ENCODE results near the gene SAMSN1.

The SAMSN1 gene

DNA sequence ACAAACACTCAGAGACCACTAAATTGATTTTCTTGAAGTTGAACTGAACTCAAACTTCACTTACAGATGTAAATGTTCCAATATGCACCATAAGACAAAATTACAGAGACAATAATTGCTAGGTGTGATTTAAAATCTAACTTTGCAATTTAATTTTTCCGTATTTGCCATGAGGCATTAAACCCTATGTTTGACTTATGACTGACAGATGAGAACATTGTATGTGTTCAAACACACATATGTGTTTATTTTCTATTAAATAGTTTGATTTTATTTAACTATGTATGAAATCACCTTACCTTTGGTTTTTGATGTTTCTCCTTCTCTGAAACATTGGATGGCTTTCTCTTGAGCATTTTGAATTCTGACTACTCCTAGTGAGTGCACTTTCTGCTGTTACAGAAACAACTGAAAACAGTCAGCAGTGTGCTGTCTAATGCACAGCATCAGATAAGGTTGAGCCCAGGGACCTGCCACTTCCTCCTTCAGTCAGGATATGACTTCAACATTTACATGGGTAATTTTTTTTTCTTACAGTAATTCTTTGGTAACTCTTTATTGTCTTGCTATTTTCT, at the start of gene SAMSN1:
Gene SAMSN1, minus strand, starts transcription at position 410 of the 575 bp plus-strand sequence. Its CDS starts 54 bp downstream, at position 356.
- DNase-seq = peak; percentile 75

DNA sequence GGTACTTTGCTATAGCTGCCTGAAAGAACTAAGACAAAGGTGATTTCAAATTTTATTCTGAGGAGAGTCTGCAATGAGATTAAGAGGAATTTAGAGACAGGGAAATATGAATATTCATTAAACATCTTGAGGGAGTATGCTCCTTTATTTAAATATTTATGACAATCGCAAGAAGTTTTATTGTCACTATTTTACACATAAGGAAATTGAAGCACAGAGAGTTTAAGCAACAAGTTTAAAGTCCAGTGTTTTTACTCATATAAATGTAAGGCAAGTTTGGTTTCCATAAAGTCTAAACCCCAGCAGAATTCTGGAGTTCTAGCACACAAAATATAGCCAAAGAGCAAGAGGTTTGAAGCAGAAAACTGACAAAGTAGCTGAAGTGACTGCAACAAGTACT, 49.3 kb upstream of the SAMSN1 start:
- DNase-seq = no peak

DNA sequence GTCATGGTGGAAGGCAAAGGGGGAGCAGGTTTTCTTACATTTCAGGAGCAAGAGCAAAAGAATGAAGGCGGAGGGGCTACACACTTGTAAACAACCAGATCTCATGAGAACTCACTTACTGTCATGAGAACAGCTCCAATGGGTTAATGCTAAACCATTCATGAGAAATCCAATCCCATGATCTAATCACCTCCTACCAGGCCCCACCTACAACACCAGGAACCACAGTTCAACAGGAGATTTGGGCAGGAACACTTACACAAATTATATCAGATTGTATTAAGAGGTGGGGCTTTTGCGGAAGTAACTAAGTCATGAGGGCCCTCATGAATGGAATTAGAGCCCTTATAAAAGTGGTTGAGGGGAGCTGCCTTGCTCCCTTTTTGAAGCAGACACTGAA, 48.9 kb upstream of the SAMSN1 start:
- no peak for DNase-seq

DNA sequence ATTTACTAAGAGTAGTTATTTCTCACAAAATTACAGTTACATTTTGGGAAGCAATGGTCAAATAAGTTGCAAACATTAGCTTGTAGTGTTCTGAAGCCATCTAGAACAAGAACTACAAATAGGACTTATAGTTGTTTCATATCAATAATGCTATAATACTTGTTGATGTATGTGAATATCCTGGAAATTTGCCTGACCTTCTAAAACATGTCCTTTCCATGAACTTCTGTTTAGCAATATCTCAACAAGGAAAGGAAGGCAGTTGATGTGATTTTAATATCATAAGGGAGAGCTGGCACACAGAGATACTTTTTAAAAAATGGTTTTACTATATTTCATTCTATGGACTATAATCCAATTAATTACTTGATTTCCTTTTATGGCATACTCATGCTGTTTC, 47.1 kb upstream of the SAMSN1 start:
- no peak for DNase-seq

DNA sequence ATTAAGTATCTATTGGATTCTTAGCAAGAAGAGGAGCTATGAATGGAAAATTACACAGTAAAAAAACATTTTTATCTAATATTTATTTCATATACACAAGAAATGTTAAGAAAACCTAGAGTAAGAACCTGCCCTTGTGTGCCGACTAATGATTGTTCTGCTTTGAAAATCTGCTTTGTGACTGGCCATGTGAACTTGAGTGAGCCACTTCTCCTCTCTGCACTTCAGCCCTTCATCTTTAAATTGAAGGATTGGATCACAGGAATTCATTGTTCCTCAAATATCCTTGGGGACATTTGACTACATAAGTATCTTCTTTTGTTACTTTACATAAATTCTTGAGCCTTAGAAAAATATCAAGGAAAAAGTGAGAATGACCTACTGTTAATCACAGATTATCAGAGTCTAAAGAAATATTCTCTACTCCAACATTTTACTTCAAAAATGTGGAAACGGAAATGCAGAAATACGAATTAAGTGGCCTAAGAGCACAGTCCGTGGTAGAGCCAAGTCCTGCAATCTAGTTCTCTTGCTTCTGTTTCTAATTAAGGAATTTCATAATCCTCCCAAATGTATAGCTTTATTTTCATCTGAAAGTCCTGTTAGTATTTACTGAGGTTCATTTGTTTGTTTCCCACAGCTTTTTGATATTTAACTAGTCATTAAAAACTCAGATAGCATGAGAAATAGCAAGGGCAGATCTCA, 46.3 kb upstream of the SAMSN1 start:
- DNase-seq = no peak

DNA sequence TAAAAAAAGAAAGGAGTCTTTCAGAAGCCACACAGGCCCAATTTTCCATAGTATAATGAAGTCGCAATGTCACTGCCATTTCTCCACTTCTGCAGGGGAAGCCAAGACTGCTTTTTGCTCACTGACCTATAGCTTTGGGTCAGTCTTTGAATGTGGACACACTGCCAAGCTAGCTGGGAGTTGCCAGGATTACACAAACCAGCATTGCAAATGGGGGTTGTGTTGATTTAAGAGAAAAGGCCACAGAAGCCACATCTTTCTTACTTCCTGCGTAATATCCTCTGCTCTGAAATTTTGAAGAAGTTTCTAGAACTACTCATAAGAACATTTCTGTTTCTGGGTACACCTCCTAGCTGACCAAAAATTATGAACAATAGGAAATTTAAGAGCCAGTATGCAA, 45.8 kb upstream of the SAMSN1 start:
- DNase-seq = peak; percentile 18

DNA sequence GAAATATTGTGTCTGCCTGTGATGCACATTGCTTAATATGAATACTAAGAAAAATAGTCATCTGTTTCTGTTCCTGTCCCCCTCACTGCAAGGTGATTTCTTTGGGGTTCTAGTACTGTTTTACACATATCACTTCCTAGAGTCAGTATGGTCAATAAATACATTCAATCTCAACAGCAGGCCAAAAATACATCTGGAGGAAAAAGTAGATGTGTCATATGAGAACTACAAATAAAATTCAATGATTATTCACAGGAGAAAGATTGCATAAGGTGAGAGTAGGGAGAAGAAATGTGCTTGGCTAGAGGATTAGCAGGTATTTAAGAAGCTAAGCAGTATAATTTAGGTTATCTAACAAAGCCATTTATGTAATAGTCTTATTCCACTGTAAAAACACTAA, 45.3 kb upstream of the SAMSN1 start:
- DNase-seq = no peak

DNA sequence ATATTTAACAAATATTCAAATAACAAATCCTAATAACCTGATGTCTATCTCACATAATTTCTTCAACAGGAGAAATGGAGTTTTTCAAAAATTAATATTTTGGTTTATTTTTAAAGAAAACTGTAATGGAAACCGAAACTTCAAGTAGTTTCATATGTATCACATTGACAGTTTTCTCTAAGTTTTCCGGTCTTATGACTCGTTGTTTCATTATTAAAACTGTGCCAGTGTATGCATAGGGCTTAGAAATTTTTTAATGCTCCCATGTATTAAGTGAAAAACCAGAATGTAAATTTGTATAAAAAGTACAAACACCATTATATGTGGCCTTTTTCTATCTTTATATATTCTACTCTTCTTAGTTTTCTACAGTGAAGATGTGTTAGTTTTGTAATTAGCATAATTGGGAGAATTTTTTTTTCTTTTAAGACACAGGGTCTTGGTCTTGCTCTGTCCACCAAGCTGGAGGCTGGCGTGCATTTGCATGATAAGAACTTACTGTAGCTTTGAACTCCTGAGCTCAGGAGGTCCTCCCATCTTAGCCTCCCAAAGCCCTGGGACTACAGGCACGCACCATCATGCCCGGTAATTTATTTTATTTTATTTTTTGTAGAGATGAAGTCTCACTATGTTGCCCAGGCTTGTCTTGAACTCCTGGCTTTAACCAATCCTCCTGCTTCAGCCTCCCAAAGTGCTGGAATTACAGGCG, 43.9 kb upstream of the SAMSN1 start:
- no peak for DNase-seq

DNA sequence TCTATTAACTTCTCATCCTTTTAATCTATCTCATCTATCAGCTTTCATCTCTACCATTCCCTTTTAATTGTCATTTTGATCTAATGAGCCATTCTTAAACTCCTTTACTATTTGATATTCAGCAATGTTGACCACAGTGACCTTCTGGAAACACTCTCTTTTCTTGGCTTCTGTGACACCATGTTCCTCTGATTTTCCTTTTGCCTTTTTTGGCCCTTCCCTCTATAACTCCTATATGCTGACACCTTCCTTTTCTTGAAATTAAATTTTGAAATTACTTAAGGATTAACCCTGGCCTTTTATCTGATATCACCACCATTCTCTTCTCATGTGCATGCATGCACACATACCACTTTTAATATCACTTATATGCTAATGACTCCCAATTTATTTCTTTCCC, 41.2 kb upstream of the SAMSN1 start:
- no peak for DNase-seq

DNA sequence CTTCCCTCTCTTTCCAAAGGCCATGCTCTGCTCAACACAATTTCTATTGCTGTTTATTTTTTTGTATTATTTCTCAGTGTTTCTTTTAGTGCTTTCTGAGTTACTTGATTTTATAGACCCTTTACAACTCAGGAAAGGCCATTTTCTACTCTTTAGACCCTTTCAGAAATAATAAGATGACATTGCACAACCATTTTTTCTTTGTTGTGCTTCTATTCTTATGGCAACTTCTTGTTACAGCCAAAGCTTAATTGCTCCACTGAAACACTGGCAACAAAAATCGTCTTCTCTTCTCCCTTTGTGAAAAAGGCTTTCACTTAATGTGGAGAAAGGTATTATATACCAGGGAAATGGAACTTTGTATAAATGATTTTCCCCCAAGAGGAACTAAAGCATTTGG, 39.0 kb upstream of the SAMSN1 start:
- no peak for DNase-seq

DNA sequence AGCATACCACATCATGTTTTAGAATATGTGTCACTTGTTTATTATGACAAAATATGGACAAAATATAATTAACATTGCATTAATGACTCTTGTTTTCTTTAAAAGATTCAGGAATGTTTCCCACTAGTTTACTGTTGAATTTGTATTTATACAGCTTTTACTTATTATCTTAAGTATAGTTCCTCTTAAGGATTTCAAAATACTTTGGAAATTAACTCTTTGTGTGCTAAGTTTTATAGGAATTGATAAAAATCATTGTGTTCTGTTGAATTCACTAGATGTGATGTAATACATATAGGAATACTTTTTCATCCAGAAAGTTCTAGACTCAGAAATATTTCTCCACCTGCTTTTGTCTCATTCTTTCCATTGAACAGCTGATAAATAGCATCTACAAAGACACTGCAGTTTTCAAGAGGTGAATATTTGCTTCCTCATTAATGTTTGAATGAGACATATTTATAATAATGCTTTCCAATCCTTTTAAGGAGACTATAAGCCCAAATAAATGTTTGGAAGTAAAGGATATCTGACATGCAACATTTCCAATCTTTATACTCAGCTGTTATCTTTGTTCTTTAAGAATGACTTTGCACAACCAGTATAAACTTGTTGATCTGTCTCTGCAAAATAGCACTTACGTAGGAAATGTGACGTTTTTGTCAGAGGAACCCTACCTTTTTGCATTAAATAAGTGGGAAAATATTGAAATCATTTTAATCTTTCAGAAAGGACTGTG, 38.4 kb upstream of the SAMSN1 start:
- no peak for DNase-seq

DNA sequence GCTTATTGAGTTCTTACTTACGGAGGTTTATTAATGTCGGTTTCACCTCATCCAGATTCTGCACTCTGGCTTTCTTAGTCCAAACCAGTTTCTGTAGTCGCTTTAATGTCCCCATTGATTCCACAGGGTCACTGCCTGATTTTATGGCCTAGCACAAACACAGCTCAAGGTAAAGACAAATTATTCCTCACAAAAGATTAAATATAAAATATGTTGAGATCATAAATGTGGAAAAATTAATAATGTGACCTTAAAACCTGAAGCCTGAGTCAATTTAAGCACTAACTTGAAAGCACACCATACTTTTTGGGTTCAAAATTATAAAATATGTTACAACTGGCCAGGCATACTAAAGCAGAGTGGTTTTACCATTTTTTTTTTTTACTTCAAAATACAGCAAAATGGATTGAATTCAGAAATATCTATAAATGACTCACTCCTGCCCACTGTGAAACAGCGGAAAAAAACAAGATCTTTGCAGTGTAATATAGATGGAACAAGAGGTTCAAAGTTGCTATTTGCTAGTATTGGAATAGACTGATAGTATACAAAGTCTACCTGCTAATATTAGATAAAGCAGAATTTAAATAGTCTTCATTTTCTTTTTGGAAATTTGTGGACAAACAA, 37.6 kb upstream of the SAMSN1 start:
- DNase-seq = no peak

DNA sequence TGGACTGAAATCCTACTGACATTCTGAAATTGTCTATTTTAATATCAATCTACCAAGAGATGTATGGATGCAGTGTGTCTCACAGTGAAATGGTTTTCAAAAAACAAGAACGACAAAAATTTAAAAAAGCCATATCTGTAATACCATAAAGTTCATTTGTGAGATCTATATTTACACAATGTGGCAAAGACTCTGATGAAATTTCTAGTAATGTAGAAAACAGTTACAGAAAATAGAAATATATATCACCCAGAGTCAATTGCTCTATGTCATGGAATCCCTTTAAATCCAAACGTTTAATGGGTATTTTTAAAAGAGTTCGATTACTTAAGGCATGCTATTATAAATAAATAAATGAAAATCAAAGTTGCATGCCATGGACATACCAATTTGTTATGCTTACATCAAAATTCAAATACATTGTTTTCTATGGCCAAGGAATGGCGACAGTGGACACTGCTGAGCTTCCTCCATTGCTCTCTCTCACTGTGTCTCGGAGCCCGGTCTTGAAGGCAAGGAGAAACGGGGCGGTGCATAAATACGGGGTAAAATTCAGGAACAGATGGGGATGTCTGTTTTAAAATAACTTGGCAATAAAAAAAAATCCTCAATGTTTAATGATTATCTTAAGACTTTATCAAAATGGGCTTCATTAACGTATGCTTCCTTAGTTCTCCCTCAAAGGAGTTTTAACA, 37.0 kb upstream of the SAMSN1 start:
- DNase-seq = no peak

DNA sequence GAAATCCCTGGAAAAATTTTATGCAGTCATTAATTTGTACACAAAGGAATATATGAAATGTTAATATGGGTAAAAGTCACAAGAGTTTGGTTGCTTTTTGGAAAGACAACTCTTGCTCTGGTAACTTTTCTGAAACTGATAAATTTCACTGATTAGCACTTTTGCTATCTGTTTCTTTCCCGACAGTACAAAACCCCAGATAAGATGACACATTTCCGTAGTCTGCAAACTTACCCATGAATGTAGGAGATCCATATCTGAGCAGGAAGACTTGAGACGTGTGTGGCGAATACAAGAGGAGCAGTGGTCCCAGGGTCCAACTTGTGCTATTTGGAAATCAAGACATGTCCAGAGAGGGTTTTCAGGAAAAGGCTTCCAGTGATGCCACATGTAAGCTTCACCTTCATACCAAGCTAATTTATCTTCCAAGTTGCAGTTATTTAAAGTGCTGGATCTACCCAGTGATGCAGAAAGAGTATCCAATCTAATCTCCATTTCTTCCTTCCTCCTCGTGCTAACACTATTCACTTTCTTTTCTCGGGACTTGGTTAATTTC, 35.9 kb upstream of the SAMSN1 start:
- DNase-seq = peak; percentile 11

DNA sequence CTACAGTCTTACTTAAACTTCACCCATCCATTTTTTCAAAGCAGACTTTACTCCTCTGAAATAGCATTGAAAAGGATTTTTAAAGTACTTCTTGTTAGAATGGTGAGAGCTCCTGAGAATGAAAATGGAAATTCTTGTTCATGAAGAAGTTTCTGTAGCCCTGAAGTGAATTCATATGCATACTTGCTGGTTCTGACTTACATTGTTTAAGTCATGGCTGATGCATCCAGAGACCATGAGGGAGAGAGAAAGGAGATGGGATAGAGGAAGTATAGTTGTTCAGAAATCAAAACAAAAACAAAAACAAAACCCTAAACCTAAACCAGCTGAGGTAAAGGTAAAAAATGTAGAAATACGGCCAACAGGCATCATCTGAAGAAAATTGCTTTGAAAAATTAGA, 27.1 kb upstream of the SAMSN1 start:
- DNase-seq = no peak

DNA sequence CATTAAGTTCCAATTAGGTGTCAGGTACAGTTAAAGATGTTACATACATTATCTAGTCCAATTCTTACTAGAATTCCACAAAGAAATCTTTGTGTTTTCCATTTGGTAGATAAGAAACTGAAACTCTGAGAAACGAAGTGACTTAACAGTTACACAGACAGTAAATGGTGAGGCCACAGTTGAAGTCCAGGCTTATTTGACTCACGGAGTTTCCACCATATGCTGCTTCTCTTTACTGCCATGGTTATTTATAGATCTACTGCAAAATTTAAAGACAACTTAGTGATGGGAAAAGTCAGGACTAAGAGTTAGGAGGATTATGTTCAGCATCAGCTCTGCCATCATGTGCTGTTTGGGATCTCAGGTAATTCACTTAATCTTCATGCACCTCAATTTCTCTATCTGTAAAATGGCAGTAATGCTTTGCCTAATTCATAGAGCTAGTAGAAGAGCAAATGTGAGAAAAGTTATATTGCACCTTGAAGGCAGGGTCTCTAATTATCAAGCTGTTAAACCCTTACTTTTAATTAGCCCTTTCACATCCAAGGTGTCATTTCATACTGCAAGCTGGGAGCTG, 26.2 kb upstream of the SAMSN1 start:
- DNase-seq = no peak

DNA sequence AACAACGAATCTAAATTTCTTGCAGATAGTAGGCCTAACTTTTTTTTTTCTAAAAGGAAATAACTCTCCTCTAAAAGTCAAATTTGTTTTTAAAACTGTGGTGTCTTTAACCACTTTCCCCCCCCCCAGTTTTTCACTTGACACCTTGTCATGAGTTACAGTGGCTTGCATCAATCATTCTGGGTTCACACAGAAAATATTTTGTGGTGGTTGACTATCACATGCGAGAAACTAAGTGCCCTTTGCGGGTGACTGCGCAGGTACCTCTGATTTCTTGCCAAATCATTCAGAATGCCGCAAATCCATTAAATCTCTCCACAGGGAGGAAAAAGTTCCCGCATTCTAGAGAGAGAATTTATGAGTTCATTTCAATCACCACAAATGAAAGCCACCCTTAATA, 23.8 kb upstream of the SAMSN1 start:
- DNase-seq = no peak

DNA sequence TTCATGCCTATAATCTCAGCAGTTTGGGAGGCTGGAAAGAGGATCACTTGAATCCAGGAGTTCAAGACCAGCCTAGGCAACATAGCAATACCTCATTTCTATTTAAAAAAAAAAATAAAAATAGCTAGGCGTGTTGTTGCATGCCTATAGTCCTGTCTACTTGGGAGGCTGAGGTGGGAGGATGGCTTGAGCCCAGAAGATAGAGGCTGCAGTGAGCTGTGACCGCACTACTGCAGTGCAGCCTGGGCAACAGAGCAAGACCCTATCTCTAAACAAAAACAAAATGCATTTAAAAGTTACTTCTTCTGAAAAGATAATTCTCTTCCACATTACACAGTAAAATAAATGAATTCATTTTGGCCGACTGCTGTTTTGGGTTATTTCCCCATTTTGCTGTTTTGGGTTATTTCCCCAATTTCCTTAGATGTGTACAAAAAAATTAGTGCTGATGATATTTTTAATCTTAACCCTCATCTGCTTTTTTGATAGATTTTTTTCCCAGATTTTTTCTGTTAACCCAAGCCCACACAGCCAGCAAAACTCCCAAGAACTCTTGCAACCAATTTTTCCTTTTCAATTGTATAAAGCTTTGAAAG, 23.0 kb upstream of the SAMSN1 start:
- DNase-seq = no peak

DNA sequence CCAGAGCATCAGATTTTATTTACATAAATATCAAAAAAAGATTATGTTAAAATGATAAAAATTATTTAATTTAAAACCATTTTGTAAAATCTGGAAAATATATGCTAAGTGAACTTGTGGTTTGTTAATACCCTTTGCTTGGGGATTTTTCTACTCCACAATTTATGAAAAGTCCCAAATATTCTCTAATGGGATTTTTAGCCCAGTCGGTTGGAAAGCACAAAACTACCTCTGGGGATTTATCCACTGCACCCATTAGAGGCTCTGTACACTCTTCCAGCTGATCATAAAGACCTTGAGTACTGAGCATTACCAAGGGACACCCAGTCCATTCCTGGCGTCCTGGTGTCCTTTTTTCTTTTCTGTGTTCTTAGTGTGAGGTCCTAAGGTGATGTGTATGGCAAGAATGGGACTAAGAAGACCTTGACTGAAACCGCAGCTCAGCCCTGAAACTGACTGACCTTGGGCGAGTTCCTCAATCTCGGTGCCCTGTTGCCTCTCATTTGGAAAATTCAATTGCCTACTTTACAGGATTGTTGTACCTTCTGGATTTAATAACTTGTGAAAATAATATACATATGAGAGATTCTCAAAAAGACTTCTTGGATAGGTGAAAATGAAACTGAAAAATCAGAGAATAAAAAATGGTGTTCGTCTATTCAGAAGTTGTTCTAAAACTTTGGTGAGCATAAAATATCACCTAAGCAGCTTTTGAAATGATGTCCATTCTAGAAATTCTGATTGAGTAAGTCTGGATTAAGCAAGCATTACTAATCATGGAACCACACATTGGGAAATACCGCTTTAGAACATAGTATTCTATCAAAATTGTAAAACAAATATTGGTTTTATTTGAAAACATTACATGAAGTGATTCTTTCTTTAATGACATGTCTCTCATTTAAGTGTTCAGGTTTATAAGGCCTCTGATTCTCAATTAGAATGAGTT, 21.5 kb upstream of the SAMSN1 start:
- DNase-seq = no peak

DNA sequence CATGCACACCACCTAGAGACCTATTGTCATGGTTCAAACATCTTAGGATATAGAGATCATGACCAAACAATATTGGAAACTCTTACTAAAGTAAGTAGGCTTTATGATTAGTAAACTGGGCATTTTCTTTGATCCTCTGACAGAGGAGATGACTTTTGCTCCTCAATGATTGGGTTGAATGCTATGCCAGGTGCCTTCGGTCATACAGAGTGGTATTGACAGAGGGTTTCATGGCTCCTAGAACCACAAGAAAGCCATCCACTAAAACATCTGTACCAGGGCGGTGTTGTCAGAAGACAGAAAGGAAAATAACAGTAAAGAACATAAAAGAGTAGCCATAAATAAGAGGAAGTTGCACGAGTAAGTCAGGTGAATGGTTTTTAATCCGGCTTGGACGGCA, 20.8 kb upstream of the SAMSN1 start:
- no peak for DNase-seq

Data from activated naive CD4-positive, alpha-beta T cell treated with Interleukin-2 at 50 U/mL for 16 hours (primary cell).